HFFc6 (cell line): ENCODE data around the gene CATSPERB. TPM values are rescaled to one million over a fixed set of nuclear protein-coding genes. Genes with fewer than 3 reads are reported as not detected.

Experiments
- DNase-seq: peaks from one replicate; pipeline ENCODE4 v3.0.0-alpha.2; 2018
- H3K27ac Mint-ChIP-seq: 2 replicates; pipeline ENCODE4 v1.8.0; 2020; ENCODE audit warnings: mild to moderate bottlenecking, mixed read lengths
- H3K27me3 Mint-ChIP-seq: 2 replicates; pipeline ENCODE4 v1.8.0; 2021; ENCODE audit warnings: mild to moderate bottlenecking, moderate library complexity, mixed read lengths; ENCODE audit not compliant: insufficient read depth
- H3K36me3 Mint-ChIP-seq: 2 replicates; pipeline ENCODE4 v1.8.0; 2021; ENCODE audit warnings: low read depth, mixed read lengths
- H3K4me1 Mint-ChIP-seq: 2 replicates; pipeline ENCODE4 v1.8.0; 2020; ENCODE audit warnings: low read depth, mixed read lengths
- H3K4me3 Mint-ChIP-seq: 2 replicates; pipeline ENCODE4 v1.8.0; 2020; ENCODE audit warnings: mild to moderate bottlenecking, moderate library complexity, mixed read lengths
- H3K9me3 Mint-ChIP-seq: 2 replicates; pipeline ENCODE4 v1.8.0; 2020; ENCODE audit warnings: mild to moderate bottlenecking, mixed read lengths
- total RNA-seq, 6 experiments: library from RNA; stranded (reverse); fragmentation: NEBNext Ultra II Directional; extraction: Animal tissue kit (Norgen Biotek cat#: 25700); gene quantifications; 2 replicates in 1 of 6; 3 replicates in 5 of 6; pipeline ENCODE4 v1.2.3, GENCODE V29; 2021
- TF ChIP-seq, protein P1 (sequence below): fragments of 200-600 bp; sonication (generic); IDR thresholded peaks from 2 replicates; pipeline ENCODE4 v1.5.0; 2021; ENCODE audit warnings: antibody characterized with exemption, mild to moderate bottlenecking

CATSPERB gene
- total RNA-seq, 6 experiments from 2014 or later: not detected

DNA sequence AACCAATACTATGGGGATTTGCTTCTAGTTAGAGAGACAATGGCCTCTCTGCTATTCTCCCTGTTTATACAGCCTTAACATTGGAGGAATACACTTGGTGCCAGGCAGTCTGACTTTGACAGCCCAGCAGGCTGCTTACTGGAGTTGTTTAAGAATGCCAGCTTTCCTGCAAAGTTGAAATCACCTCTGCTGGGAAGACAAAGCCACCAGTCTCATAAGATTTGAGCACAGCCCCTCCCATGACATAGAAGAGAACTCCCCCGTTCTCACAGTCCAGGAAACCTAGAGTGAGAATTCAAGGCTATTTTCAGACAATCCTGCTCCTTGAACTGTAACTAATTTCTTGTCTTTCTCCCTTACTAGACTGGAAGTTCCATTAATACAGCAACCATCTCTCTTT is 21.1 kb upstream of the CATSPERB start:
- H3K4me3 Mint-ChIP-seq: no peak overlapping the region
- no peaks in the 10 kb centered on the region for H3K36me3 Mint-ChIP-seq
- H3K9me3 Mint-ChIP-seq: no peaks in the 10 kb centered on the region
- no peaks in the 10 kb centered on the region for H3K4me1 Mint-ChIP-seq
- DNase-seq: no peak
- TF ChIP-seq, protein P1, sequence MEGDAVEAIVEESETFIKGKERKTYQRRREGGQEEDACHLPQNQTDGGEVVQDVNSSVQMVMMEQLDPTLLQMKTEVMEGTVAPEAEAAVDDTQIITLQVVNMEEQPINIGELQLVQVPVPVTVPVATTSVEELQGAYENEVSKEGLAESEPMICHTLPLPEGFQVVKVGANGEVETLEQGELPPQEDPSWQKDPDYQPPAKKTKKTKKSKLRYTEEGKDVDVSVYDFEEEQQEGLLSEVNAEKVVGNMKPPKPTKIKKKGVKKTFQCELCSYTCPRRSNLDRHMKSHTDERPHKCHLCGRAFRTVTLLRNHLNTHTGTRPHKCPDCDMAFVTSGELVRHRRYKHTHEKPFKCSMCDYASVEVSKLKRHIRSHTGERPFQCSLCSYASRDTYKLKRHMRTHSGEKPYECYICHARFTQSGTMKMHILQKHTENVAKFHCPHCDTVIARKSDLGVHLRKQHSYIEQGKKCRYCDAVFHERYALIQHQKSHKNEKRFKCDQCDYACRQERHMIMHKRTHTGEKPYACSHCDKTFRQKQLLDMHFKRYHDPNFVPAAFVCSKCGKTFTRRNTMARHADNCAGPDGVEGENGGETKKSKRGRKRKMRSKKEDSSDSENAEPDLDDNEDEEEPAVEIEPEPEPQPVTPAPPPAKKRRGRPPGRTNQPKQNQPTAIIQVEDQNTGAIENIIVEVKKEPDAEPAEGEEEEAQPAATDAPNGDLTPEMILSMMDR: no peak
- H3K27me3 Mint-ChIP-seq: peaks cover 1% of the 10 kb centered on the region; the same call in 1 of the 2 replicates
- no peak overlapping the region for H3K27ac Mint-ChIP-seq

DNA sequence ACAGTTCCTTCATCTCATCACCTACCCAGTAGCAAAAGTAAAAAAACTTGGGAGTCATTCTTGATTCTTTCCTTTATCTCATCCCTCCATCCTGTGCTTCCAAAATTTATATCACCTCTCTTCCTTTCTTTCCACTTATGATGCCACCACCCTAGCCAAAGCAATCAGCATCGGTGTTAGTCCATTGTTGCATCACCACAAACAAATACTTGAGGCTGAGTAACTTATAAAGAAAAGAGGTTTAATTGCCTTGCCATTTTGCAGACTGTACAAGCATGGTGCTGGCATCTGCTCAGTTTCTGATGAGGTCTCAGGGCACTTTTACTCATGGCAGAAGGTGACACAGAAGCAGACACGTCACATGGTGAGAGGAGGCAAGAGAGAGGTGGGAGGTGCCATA is 19.8 kb upstream of the CATSPERB start:
- H3K4me1 Mint-ChIP-seq: no peaks in the 10 kb centered on the region
- DNase-seq: no peak
- H3K9me3 Mint-ChIP-seq: no peaks in the 10 kb centered on the region
- TF ChIP-seq, protein P1: no peak
- no peak overlapping the region for H3K27ac Mint-ChIP-seq
- no peak overlapping the region for H3K4me3 Mint-ChIP-seq
- peaks cover 1% of the 10 kb centered on the region; the same call in 1 of the 2 replicates for H3K27me3 Mint-ChIP-seq
- no peaks in the 10 kb centered on the region for H3K36me3 Mint-ChIP-seq

DNA sequence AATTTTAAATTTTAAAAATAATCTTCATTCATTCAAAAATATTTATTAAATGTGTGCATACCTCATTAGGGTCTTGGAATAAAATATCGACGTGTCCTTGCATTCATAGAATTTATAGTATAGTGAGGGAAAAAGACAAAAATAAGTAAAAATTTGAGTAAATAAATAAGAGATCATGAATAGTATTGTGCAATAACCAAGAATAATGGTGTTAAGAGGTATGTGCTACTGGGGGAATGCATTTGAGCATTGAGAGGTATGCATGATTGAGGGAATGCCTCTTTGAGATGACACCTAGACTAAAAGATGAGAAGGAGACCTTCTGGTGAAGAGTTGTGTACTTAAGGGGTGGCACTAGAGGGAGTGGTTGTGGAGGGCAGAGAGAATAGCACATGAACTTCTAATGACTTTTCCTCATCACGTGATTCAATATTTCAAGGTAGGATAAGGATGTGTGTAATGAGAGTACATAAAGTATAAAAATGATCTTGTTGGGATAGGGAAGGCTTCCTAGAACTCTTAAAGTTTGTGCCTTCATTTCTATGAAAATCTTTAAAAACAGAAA is 18.8 kb upstream of the CATSPERB start:
- Mint-ChIP-seq H3K4me1 (no peaks in the 10 kb centered on the region), H3K27me3 (peaks cover 1% of the 10 kb centered on the region; the same call in 1 of the 2 replicates), H3K4me3 (no peak overlapping the region), H3K27ac (no peak overlapping the region), H3K36me3 (no peaks in the 10 kb centered on the region), H3K9me3 (no peaks in the 10 kb centered on the region)
- no peak for DNase-seq
- TF ChIP-seq, protein P1: no peak

DNA sequence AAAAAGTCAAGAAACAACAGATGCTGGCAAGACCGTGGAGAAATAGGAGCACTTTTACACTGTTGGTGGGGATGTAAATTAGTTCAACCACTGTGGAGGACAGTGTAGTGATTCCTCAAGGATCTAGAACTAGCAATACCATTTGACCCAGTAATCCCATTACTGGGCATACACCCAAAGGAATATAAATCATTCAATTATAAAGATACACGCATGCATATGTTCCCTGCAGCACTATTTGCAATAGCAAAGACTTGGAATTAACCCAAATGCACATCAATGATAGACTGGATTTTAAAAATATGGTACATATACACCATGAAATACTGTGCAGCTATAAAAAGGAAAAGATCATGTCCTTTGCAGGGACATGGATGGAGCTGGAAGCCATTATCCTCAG is 18.0 kb upstream of the CATSPERB start:
- Mint-ChIP-seq H3K27me3 (peaks cover 1% of the 10 kb centered on the region; the same call in 1 of the 2 replicates), H3K4me1 (no peaks in the 10 kb centered on the region), H3K27ac (no peak overlapping the region), H3K9me3 (no peaks in the 10 kb centered on the region), H3K36me3 (no peaks in the 10 kb centered on the region), H3K4me3 (no peak overlapping the region)
- TF ChIP-seq, protein P1: no peak
- DNase-seq: no peak

DNA sequence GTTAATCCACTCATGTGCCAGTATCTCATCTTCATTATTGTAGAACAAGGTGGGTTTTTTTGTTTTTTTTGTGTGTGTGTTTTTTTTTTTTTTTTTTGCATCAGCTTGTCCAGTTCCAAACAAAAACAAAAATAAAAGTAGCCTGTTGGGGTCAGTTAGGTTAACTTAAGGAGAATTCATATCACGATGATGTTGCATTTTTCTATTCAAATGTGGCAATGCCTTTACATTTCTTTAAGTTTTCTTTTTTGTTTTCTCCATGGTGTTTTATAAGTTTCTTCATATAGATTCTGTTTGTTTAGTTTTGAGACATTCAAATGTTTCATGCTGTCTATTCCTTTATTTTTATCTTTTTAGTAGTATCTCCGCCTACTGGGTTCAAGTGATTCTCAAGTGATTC is 16.2 kb upstream of the CATSPERB start:
- no peak overlapping the region for H3K27ac Mint-ChIP-seq
- no peaks in the 10 kb centered on the region for H3K36me3 Mint-ChIP-seq
- H3K27me3 Mint-ChIP-seq: peaks cover 1% of the 10 kb centered on the region; the same call in 1 of the 2 replicates
- no peaks in the 10 kb centered on the region for H3K4me1 Mint-ChIP-seq
- TF ChIP-seq, protein P1: no peak
- H3K9me3 Mint-ChIP-seq: no peaks in the 10 kb centered on the region
- DNase-seq: no peak
- no peak overlapping the region for H3K4me3 Mint-ChIP-seq
